Keratinocyte (primary cell): ENCODE data around the gene IRAK3.

Source experiments
- CTCF ChIP-seq, 3 experiments: IDR thresholded peaks in 1 of 3; conservative IDR thresholded peaks in 1 of 3; optimal IDR thresholded peaks in 1 of 3; 2 replicates in 2 of 3; 3 replicates in 1 of 3; pipeline versions ENCODE3 to v1.5.1; 2011; ENCODE audit warnings: low read length in 3 of 3, mild to moderate bottlenecking in 3 of 3, moderate library complexity in 2 of 3, control low read depth in 1 of 3, inconsistent platforms in 1 of 3; ENCODE audit not compliant: insufficient read depth in 2 of 3; ENCODE audit errors: extremely low read depth in 1 of 3
- EZH2 ChIP-seq: IDR thresholded peaks from one replicate; pipeline ENCODE4 v1.6.1; 2012; ENCODE audit warnings: inconsistent platforms, mild to moderate bottlenecking, low read length, moderate library complexity

GRCh38 chr12:66142826-66143225, 46.2 kb upstream of the IRAK3 start:
- TF ChIP-seq CTCF (optimal IDR thresholded peaks at IDR 0.05 in 1 of 3, IDR thresholded peaks at IDR 0.05 in 1 of 3, conservative IDR thresholded peaks at IDR 0.05 in 1 of 3; ENCODE audit: extremely low read depth in 1 of 3, insufficient read depth in 2 of 3, low read length in 3 of 3) (no peak), EZH2 (no peak)
